Sciatic nerve (tissue), 2 donors: ENCODE data around the gene SEMA4B. TPM values are rescaled to one million over a fixed set of nuclear protein-coding genes. Genes with fewer than 3 reads are reported as not detected.
"Not testable (repeated sequence)": the region's sequence is repeated elsewhere in the genome, so short reads cannot be mapped to it uniquely, and the experiment has no call there.

ENCODE experiments used
- ATAC-seq: fragments of 200-7000 bp; cut with Tn5 transposase; one replicate; pipeline ENCODE4 v1.9.1; 2020; ENCODE audit warnings: mild to moderate bottlenecking, moderate library complexity
- DNase-seq: peaks from one replicate; pipeline ENCODE4 v3.0.0-alpha.2; 2020; ENCODE audit warnings: low spot score
- intact Hi-C: fragments of 100-400 bp; cut with DNase I; formaldehyde crosslinking; loops from one replicate; pipeline ENCODE4 v1.14.2; 2022
- total RNA-seq: library from RNA; stranded (reverse); fragmentation: NEBNext Ultra II Directional; extraction: Animal tissue kit (Norgen Biotek cat#: 25700); gene quantifications from one replicate; pipeline ENCODE4 v1.2.1, GENCODE V29; 2021
- donor health status: DM: no; HTN: no; CAD: no.
- donor health status: DM: no; HTN: no; CAD: no.

Gene SEMA4B
- total RNA-seq, 1 donor from 2014 or later, result 55.9 TPM

DNA sequence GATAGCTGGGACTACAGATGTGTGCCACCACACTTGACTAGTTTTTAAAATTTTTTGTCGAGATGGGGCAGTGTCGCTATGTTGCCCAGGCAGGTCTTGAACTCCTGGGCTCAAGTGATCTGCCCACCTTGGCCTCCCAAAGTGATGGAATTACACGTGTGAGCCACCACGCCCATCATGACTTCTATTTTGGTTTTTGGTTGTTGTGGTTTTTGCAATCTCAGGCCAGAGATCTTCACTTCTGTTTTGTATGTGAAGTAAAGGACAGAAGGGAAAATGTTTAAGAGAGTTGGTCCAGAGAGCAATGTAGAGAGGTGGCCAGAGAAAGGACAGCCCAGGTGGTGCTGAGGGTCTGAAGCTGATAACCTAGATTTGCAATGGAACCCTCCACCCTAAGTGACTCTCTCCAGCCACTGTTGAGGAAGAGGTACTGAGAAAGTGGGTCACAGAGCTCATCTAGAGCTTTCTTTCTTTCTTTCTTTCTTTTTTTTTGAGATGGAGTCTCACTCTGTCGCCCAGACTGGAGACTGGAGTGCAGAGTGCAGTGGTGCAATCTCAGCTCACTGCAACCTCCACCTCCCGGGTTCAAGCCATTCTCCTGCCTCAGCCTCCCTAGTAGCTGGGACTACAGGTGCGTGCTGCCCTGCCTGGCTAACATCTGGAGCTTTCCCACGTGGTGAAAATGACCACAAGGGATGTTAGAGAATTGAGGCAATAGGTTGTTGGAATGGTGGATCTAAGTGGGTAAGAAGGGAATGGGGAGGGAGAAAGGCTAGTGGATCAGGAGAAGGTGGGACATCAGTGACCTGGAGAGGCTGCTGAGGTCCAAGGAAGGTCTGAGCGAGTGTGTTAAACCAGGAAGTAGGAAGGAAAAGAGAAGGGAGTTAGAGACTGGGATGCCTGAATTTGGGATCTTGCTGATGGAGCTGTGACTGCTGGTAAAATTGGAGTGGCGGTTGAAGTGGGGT is 22.4 kb upstream of the SEMA4B start:
- intact Hi-C loops, result no loop called here
- DNase-seq (no peak), ATAC-seq (no peak)

DNA sequence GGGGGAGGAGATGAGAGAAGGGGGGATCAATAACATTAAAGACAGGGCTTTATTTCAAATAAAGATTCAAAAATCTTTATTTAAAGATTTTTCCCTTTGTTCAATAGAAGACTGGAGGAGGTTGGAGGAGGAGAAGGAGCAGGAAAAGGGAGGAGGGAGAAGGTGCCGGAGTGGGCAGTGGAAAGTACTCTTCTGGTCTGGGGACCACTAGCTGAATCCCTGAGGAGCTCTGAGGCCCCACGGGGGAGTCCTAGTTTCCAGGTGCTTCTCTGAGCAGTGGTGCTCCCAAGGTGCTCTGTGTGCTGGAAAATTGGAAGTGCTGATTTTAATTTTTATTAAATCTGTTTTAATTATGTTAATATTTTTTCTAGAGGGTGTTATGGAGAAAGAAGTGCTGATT is 19.4 kb upstream of the SEMA4B start:
- ATAC-seq (no peak), DNase-seq (no peak)
- intact Hi-C loops, result no loop called here

DNA sequence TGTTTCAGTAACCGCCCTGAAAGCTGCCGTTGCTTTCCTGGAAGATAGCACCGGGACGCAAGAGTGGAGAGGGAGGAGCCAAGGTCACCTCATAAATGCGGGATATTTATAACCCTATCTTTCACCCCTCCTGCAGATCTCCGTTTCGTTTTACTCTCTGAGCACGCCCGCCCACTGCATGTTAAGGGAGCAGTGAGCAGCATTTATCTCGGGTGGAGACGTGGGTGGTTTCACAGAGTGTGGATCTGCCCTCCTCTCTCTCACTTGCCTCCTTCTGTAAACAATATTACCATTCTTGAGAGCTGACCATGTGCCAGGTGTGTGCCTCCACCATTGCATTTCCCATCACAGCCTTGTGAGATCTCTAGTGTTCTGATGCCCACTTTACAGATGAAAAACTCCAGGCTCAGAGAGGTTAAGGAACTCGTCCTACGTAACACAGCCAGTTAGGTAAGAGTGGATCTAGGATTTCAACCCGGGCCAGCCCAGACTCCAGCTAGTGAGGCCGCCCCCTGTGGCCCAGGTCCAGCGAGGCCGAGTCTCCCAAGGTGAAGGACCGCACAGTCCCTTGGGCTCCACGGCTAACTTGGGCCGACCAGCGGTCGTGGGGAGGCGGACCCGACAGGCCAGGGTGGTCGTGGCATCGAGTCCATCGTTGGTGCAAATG is 16.9 kb upstream of the SEMA4B start:
- intact Hi-C loops, result no loop called here
- DNase-seq, result peak; percentile 83
- ATAC-seq, result peak; percentile 89

DNA sequence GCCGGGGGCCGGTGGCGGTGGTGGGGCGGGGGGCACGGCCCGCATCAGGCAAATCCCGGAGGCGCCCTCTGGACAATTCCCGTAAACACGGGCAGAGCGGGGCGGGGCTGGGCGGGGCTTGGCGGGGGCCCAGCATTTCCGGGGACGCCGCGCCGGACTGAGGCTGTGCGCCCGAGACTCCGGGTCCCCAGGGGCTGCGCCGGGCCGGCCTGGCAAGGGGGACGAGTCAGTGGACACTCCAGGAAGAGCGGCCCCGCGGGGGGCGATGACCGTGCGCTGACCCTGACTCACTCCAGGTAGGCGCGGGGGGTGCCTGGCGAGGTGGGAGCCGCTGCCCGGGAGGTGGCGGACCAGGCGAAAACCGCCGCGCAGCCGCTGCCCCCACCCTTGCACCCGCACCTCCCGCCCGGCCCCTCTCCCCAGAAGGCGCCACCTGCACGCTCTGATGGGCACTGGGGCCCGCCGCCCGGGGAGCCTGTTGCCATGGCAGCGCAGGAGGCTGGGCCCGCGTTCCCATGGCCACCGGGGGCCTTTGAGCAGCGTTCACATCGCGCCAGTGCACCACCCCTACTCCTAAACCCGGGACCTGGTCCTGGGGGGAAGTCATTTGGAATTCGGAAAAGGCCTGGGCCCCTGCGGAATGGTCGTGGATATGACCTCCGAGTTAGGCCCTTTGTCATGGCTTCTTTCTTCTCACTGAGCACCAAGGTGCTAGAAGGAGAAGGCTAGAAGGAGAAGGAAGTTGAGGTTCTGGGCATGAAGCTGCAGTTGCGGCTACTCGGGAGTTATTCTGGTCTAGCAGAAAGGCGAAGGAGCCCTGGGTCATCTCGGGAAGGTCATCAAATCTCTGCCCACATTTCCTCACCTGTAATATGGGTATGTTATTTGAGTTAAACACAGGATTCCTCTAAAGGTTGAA is 16.1 kb upstream of the SEMA4B start:
- peak; percentile 88 for ATAC-seq
- peak; percentile 80 for DNase-seq
- intact Hi-C loops, result no loop called here

DNA sequence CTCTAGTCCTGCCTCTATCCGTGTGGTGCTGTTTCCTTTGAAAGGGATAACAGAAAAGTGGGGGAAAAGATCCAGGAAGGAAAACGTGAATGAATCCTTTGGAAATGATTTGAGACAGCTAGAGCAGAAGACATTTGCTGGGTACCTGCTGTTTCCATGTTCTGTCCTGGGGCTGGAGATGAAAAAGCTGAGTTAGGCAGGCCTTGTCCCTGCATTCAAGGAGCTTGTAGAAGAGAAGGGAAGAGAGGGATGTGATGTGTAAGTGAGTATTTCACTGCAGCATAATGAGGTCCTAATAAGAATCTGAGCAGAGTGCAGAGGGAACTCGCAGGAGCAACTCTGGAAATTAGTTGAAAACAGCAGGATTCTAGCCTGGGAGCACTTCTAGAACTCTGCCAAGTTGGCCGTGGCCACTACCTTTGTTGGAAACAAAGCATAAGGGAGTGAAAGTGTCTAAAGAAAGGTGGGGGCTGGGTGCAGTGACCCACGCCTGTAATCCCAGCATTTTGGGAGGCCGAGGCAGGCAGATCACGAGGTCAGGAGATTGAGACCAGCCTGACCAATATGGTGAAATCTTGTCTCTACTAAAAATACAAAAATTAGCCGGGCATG is 13.8 kb upstream of the SEMA4B start:
- intact Hi-C loops, result no loop called here

DNA sequence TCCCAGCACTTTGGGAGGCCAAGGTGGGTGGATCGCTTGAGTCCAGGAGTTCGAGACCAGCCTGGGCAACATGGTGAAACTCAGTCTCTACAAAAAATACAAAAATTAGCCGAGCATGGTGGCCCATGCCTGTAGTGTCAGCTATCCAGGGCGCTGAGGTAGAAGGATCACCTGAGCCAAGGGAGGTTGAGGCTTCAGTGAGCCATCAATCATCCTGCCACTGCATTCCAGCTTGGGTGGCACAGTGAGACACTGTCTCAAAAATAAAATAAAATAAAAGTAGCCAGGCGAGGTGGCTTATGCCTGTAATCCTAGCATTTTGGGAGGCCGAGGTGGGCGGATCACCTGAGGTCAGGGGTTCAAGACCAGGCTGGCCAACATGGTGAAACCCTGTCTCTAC is 13.1 kb upstream of the SEMA4B start:
- DNase-seq, ATAC-seq, intact Hi-C loops: not testable (repeated sequence)

More for the DNA sequence above, 13.8 kb upstream of the SEMA4B start:
- no peak for ATAC-seq
- no peak for DNase-seq

DNA sequence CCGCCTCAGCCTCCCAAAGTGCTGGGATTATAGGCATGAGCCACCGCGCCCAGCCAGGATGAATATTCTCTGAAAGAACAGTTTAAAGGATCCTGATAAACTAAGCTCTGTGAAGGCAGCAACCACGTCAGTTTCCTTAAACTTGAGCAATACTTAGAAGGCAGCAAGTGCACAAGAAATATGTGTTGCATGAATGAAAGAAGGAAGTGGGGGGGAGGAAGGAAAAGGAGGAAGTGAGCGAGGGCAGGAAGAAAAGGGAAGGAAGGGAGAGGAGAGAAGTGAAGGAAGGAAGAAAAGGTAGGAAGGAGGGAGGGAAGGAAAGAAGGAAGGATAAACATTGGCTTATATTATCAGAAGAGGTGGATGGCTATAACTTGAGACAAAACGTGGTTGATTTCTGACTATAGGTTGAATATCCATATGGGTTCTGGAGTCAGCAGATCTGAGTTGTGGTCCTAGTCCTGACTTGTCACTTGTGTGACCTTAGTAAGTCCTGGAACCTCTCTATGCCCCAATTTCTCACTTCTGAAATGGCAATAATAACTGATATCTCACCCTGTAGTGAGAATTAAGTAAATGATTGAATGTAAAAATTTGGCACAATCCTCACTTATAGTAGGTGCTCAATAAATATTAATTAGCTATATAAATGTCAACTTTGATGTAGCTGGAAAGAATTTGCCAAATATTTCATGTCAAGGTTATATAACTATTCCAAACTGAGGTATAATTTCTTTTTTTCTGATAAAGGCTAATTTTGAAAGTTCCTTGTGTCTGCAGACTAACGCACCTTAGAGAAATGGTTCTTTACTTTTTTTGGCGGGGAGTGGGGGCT is 12.0 kb upstream of the SEMA4B start:
- ATAC-seq, result no peak

DNA sequence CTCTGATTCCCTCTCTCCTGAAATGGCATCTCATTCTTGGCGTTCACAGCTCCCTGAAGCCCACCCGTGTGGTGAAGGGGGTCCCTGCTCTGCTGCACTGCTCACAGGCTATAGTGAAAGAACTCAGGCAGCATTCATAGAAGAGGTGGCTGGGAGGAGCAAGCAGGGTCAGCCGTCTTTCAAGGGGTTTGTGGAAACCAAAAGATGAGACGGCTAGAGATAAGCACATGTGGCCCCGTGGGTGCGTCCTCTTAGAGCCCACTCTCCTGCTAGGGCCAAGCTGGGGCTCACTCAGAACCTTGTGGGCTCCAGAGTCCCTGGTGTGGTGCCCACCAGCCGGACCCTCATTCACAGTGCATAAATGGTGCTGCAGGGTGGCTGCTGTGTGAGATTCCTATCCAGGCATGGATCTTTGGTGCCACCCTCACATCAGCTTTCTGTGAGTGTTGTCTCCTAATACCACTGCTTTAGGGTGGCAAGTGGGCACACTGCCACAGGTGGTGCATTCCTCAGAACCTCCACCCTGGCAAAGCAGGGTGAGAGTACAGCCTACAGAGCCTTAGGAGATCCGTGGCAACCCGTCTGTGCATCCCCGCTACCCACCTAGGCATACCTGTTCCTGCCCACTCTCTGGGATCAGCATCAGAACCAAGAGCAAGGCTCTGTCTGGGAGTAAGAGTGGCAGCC is 11.2 kb upstream of the SEMA4B start:
- no peak for DNase-seq
- intact Hi-C loops, result no loop called here
- no peak for ATAC-seq

More for the DNA sequence above, 12.0 kb upstream of the SEMA4B start:
- DNase-seq, result no peak
- intact Hi-C loops, result no loop called here

DNA sequence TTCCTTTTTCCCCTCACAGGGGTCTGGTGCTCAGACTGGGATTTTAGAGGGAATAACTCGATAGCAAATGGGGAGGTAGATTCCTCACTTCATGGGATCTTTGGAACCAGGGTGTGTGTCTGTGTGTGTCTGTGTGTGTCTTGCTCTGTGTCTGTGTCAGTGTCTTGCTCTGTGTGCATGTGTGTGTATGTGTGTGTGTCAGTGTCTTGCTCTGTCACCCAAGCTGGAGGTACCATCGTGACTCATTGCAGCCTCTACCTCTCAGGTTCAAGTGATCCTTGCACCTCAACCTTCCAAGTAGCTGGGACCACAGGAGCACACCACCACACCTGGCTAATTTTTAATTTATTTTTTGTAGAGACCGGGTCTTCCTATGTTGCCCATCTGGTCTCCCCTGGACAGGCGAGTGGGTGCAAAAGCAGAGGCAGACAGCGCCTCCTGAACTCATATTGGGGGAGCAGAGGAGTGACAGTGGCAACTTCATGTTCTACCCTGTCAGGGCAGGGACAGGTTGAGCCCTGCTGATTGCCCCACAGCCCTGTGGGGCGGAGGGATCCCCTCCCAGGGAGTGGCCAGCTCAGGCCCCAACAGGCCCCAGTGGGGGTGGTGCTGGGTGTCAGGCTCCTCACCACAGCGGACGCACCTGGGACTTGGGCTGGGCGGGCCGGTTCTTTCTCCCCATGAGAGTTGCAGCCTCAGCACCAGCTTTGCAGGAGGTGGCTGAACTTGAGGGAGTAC is 10.4 kb upstream of the SEMA4B start:
- DNase-seq (no peak), ATAC-seq (peak; percentile 7)
- intact Hi-C loops, result no loop called here

DNA sequence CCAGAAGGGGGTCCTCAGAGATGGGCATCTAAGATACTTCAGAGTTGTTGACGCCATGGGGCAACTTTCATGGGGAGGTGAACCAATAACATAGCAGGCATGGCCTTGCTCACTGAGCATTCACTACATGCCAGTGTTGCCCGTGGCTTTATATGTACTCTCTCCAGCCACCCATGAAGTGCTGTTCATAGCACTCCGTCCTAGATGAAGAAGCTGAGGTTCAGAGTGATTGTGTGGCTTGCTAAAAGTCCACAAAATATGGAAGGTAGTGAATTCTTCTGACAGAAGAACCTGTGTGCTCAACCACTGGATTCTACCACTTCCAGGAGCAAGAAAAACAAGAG is 9.8 kb upstream of the SEMA4B start:
- intact Hi-C loops, result no loop called here
- peak; percentile 14 for ATAC-seq
- no peak for DNase-seq

DNA sequence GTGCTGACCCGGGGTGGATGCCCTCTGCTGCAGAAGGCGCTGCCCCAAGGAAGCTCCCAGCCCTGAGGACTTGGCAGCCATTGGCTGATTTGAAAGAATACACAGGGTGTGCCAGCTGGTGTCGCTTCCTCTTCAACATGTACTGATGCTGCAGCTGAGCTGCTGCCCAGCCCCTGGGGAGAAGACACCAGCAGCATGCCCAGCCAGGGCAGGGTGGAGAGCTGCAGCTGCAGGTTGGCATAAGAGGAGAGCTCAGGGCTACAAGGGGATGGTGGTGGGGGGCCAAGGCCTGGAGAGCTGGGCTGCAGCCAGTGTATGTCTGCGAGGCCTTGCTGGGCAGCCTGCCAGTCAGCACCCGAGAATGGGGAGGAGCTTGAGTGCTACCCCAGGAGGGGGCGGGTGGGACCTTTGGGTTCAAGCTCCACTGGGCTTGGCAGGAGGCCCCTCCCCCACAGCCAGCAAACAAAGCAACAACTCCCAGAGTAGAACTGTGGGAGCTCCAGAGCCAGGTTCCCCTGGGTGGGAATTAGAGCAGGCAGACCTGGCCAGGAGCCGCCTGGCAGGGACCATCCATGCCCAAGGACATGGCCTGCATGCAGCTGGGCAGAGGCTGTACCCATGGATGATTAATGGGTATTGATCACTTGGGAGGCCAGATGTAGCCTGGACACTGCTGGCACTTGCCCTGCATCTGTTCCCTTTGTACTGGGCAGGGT is 9.2 kb upstream of the SEMA4B start:
- peak; percentile 89 for DNase-seq
- intact Hi-C loops, result no loop called here

DNA sequence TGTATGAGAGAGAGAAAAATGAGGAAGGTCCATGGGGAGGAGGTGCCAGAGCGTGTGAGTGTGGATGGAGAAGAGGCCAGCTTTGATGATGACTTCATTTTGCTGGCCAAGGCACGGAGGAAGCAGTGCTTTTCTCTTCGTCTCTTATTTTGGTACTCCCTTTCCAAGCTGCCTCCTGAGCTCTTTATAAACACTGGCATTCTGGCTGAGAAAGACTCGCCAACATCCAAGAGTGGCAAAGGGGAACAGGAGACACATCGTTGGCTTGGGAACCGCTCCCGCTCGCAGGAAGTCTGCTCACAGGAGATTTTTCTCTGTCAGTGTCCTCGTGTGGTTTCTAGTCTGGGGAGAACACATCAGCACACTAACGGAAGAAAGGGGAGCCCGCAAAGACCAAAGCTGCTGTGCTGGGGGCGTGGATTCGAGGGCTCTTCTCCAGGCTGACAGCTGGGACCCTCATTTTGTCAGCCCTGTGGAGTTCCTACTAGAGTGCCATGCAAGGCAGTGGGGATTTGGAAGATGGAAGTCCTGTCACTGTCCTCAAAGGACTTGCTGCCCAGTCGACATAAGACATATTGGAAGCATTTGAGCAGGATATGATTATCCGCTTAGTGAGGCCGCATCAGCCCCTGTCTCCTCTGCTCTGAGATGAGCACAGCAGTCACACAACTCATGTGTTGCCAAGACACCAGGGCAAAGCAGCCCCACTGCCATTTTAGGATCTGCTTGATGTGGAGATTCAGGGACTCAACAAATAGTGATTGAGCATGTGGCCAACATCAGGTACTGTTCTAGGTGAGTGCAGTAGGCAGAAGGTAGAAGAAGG is 8.0 kb upstream of the SEMA4B start:
- no peak for DNase-seq
- intact Hi-C loops, result no loop called here
- peak; percentile 5 for ATAC-seq

More for the DNA sequence above, 9.2 kb upstream of the SEMA4B start:
- peak; percentile 81 for ATAC-seq

DNA sequence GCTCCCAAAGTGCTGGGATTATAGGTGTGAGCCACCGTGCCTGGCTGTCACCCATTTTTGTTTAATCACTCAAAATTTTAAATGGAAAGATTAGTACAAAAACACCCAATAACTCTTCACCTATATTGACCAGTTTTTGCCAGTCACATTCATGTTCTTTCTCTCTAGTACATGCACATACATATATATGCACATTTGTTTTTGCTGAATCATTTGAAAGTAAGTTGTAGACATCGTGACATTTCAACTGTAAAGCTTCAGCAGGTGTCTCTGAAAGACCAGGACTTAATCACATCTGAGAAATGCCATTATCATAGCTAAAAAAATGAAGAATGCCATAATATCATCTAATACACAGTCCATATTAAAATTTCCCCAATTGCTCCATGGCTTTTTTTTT is 6.5 kb upstream of the SEMA4B start:
- DNase-seq (no peak), ATAC-seq (no peak)
- intact Hi-C loops, result no loop called here

DNA sequence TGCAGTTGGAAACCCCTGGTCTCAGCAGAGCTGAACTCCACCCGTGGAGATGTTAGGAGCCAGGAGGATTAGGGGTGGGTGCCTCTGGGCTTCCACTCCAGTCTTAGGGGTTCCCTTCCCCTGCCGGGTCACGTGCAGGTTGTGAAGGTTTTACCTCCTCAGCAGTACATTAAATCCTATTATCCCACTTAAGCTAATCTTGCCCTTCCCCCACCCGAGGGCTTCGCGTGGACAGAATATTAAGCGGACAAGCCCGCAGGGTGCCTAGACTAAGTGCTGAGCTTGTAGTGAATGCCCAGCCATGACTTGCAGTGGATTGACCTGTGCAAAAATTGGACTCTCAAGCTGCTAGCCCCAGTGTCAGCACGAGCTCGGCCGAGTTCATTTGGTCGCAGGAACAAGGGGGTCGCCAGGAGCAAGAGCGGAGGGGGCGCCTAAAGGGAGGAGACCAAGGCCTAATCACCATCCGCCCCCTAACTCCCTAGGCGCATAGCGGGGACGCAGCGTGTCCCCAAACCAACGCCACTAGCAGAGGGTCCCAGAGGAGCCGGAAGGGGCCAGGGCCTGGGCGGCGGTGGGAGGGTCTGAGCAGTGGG is 498 bp upstream of the SEMA4B start:
- ATAC-seq, result no peak
- no peak for DNase-seq

DNA sequence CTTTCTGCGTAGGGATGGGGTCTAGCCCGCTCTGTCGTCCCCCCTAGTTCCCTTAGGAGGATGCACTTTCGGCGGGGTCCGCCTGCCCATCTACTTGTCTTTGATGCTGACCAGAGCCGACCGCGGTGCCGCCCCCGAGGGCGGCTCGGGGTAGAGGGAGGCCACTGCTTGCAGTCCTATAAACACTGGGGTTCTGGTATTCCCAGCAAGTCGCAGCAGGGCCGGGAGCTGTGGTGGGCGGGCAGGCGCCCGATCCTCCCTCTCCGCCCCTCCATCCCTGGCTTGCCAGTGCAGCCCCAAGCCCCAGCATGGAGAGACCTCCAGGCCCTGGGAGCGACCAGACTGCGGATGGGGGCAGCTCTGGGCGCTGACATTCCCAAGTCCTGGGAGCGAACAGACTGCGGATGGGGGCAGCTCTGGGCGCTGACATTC is 830 bp downstream of the SEMA4B start:
- DNase-seq (no peak), ATAC-seq (peak; percentile 17)
- intact Hi-C loops, result no loop called here

More for the DNA sequence above, 498 bp upstream of the SEMA4B start:
- intact Hi-C loops, result no loop called here
